Measurements from ENCODE around the gene TMEM18.

Gene TMEM18

DNA sequence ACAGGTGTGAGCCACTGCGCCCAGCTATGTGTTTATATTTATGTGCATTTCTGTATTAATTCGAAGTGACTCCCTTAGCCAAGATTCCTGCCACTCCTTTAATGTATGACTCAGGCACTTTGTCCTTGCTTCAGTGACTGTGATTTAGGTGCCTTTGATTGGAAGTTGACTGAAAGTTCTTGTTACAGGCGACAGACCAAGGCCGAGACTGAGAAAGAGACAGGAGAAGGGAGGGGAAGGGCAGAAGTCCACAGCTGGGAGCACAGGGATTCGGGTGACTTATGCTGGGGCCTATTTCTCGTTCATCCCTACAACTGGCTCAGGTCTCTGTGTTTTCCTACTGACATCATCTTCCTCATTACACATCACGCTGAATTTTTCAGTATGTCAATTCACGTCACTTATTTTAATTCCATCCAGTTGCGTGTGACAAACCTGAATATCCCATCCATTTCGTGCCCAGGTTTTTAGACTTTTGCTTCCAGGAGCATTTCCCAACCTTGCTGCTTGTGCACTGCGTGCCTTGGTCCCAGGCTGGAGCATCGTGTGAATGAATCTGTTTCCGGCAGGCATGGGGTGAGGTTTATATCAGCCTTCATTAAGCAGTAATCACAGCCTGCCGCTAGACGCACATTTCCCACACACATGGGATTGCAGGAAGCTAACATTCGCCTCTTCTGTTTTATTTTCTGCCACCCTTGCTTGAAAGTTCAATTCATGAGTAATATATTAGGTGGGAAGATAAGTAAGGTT lies 42.4 kb downstream of the TMEM18 start:
- no peak for DNase-seq (ENCODE audit: low read depth in 2 of 2)

DNA sequence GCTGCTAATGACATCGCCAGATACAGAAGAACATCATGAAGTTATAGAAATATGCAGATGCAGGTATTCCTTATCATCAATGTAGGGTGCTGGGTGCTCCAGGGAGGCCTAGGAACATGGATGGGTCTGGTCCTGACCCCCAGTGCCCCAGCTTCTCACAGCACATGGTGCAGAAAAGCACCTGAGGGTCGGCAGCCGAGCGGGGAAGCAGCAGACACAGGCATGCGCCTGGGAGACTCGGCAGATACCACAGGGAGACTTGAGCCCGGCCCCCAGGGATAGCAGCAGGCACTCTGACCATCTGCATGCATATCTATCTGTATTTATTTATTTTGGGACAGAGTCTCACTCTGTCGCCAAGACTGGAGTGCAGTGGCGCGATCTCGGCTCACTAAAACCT lies 43.2 kb downstream of the TMEM18 start:
- DNase-seq (ENCODE audit: low read depth in 2 of 2): no peak

DNA sequence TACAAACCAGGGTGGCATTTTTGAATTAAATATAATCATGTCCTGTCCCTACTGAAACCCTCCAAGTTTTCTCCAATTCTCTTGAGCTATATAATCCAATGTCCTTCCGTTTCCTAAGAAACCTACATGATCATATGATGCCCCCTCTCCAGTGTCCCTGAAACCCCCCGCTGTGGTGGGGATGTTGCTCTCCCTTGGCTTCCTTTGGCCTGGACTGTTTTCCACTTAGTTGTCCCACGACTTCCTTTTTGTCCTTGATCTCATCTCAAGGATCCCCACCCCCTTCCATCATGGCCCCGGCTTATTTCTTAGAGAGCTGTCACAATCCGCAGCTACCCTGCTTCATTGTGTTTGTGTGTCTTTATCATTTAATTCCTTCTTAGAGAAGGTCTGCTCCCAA lies 43.8 kb downstream of the TMEM18 start:
- DNase-seq (ENCODE audit: low read depth in 2 of 2): no peak

DNA sequence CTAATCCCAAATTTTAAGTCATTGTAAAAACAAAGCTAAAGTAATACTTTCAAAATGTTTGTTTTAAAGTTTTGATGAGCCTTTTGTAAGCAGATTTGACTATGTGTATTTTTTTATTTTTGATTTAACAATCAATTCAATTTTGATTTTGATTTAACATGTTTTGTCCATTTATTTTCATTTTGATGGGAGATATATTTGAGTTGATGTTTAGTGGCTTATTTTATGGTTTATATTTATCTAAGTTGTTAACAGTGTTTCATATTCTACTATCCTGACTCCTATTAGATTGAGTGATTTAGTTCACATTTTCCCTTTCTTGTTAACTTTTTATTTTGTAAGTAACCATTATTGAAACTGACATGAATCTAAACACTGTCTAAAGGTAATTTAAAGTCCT lies 44.7 kb downstream of the TMEM18 start:
- DNase-seq (ENCODE audit: low read depth in 2 of 2): no peak

DNA sequence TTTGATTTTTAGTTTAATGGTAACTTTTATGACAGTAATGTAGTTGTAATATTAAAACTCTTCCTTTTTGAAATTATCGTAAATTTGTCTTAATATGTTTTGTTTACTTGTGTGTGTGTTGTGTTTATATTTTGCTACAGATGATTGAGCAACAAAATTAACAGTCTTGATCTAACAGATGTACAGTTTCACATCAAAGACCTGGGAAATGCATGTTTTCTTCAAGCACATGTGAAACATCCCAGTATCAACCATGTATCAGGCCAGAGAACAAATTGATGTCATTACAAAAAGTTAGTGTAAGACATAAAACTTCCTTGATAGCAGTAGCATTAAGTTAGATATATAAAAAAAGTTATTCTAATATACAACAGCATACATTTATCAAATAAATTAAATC lies 45.5 kb downstream of the TMEM18 start:
- DNase-seq (ENCODE audit: low read depth in 2 of 2): no peak

DNA sequence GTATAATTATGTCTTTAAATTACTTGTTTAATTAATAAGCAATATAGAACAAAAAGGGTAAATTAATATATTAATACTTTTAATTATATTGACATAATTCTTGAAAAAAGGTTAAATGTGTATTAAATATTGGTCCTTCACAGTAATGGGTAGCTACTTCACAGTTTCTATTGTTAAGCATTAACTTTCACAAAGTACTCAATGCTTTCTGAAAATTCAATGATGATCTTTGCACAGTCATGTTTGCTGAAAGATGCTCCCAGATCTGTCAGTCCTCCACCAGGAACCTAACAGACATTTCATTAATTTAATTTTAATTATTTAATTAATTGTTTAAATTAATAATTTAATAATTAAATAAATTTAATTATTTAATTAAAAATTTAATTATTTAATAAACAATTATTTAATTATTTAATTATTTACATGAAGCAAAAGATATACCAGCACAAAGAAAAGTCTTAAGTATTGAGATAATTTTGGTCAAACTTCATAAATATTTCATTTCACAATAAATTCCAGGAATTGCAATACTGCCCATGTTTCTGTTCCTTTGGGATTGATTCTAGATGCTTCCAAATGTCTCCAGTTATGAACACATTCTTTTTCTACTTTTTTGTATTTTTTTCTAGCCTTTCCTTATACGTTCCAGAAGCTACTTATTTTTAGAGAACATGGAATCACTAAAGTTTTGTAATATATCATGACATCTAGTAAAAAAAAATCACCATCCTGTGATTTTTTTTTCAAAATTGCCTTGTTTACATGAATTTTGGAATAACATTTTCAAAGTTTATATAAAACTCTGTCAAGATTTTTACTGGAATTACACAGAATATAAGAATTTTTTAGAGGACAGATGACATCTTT lies 46.5 kb downstream of the TMEM18 start:
- no peak for DNase-seq (ENCODE audit: low read depth in 2 of 2)

DNA sequence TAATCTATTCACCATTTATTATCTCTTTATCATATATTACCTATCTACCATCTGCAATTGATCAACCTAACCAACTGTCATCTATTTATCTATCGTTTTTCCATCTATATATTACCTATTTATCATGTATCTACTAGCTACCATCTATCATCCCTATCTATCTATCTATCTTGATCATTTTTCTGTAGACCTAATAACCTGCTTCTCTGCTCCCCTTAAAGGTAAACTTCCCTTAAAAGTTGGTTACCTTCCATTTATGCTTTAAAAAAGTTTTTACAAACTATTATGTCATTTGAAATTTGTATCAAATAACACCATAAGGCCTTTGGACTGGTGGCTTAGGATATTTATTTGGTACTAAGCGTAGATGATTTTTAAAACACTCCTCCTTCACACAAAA lies 47.2 kb downstream of the TMEM18 start:
- DNase-seq (ENCODE audit: low read depth in 2 of 2): no peak

DNA sequence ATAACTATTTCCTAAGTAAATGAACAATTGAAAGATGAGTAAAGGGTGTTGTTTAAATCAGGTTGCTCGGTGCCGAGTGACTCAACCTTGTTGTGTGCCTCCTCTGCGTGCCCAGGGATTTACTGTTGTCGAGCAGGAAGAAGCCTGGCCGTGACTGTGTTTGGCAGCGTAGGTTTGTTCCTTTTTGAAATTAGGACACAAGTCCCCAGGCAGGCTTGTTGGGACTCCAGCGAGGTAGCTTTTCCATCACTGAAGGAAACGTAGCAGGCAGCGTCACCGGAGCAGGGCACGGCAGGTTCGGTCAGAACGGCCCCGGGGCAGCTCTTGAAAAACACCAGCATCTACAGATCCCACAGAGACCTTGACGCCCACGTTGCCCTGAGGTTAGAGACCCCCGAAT lies 48.6 kb downstream of the TMEM18 start:
- no peak for DNase-seq (ENCODE audit: low read depth in 2 of 2)

DNA sequence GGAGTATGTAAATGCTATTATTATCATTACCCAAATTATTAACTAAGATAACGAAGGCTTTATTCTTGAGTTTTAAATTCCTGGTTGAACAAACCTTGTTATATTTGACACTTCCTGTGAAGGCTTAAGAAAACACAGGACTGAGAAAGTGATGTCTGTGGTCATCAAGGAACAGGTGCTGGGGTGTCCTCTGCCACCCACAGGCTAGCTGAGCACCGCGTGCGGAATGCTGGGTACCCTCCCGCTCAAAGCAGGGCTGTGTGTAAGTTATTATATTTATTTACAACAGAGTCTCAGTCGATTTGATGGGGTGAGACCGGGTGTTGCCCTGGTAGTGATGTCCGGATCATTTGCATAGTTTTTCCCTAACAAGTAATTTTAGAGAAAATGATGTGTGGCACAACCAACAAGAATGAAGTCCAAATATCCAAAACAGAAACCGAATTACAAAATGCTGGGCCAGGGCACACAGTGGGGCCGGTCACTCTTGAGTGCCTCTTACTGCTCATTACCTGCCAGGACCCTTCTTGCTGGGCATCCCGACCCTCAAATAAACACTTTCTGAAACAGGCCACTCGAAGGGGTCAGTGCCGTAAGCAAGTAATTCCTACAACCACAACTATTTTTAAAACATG lies 49.2 kb downstream of the TMEM18 start:
- DNase-seq (ENCODE audit: low read depth in 2 of 2): no peak

DNA sequence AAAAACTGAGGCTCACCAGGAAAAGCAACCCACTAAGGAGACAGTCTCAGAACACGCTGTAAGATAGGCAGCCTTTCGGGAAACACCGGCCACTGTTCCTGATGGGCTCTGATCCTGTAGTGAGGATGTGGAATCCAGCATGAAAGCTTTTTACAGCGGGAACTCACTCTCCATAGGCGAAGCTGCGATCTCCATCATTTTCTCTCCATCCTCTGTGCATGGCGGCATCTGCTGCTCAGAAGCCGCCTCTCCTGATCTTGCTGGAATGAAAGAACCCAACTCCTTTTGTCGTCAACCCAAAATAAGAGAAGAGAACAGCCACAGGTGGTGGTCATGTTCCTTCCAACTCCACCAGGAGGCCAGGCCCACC lies 49.9 kb downstream of the TMEM18 start:
- DNase-seq (ENCODE audit: low read depth in 2 of 2): no peak

DNA sequence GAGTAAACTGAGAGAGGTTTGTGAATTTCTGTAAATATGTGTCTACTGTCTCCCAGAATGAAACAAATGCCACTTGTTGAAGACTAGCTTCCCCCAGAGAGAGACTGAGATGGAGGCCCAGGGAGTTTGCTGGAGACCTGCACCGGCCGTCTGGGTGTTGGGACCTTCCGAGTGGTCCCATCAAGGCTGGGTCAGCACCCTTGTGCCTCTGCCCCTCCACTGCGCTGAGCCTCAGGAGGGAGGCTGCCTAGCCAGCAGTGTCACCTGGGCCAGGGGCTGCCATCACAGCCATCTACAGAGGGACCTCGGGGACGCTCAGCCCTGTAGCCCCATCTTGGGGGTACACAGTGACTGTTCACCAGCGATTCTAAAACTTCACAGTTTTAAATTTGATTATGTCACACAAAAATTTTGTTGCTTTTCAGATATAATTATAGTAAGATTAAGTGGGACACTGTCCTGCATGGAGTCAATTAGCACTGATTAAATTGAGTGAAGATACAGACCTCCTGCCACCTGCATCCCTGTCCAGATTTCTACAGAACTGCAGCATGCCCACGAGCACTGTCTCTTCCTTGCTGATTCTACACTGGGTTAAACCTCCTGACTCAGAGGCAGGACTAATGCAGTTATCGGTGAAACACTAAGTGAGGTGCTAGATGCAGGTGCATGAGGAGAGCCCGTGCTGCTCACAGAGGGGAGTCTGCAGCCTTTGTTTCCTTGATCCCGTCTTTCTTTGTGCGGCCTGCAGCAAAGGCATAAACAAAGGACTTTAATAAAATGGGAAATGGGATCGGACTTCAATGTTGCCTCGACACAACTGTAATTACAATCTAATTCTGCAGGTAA lies 50.5 kb downstream of the TMEM18 start:
- no peak for DNase-seq (ENCODE audit: low read depth in 2 of 2)

DNA sequence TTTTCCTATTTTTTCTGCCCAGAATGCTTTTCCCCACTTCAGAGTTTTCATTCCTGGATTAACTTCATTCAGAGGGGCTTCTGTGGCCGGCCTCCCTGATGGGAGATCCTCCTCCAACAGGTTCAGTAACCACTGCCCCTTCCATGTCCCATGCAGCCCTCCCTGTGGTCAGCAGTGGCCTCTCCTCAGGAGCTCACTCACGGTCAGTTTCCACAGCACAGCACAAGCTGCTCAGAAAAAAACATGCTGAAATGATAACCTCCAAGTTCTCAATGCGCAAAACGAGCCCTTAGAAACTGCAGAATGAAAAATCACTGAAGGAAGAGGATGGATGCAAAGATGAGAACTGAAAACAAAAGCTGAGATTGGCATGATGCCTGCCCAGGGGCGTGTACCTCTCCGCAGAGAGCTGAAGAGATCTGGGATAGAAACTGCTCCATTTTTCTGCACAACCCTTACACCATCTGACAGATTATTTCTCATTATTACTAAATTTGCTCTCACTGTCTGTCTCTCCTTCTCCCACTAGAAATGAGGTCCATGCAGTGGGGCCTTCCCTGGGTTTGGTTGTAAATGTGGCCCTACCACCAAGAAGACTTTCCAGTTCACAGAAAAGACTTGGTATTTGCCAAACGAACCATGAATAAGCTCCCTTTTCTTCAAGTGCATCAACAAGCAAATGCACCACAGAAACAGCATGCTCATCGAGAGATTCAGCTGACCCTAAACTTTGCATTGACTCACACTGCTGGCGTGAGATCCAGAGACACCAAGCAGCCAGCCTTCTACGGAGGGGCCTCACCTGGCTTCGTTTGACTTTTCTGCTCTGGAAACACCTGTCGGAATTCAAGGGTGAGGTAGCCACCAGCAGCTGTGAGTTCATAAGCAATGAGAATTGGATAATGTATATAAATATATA lies 51.5 kb downstream of the TMEM18 start:
- no peak for DNase-seq (ENCODE audit: low read depth in 2 of 2)

DNA sequence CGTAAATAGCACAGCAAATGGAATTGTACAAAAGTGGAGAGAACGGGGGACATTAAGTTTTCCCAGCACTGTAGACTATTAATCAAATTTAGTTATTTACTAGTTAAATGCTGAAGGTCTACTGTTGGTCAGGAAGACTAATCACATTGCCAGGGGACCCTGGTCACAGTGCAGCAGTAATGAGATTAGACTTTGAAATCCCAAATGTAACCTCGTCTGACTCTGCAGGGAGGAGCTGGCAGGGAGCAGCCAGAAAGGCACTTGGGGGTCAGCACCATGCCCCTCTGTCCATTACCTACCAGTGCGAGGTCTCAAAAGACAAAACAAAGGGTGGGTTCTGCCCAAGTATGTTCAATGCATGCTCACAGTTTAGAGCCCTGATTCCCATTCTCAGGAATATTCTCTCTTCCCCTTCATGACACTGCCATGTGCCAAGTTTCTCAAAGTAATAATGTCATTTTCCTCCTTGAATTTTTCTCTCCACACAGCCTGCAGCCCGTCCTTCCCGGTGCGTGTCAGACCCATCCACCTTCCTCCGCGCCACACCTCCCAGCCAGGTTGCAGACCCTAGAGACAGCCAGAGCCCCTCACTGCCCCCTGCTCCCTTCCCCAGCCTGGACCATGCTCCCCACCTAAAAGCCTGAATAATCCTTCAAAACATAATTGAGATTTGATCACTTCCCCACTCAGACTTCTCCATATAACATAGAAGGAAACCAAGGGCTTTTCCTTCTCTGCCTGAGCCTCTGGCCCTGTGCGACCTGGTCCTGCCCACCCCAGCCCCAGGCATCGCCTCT lies 52.5 kb downstream of the TMEM18 start:
- DNase-seq (ENCODE audit: low read depth in 2 of 2): no peak

DNA sequence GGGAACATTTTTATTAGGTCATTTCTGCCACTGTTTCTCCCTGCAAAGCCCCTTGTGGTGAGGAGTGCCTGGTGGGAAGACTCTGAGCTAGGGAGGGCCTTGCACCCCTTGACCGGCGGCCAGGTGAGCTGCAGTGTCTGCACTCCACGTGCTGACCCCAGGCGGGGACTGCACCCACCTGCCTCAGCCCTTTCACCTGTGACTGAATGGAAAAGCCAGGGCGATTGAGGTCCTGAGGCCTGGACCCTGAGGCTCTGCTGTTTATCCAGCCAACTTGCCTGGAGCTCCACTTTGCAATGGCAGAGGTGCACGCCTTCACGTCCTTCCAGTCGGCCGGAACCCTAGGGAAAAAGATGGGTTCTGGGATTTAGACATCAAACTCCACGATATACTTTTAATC lies 53.1 kb downstream of the TMEM18 start:
- no peak for DNase-seq (ENCODE audit: low read depth in 2 of 2)

DNA sequence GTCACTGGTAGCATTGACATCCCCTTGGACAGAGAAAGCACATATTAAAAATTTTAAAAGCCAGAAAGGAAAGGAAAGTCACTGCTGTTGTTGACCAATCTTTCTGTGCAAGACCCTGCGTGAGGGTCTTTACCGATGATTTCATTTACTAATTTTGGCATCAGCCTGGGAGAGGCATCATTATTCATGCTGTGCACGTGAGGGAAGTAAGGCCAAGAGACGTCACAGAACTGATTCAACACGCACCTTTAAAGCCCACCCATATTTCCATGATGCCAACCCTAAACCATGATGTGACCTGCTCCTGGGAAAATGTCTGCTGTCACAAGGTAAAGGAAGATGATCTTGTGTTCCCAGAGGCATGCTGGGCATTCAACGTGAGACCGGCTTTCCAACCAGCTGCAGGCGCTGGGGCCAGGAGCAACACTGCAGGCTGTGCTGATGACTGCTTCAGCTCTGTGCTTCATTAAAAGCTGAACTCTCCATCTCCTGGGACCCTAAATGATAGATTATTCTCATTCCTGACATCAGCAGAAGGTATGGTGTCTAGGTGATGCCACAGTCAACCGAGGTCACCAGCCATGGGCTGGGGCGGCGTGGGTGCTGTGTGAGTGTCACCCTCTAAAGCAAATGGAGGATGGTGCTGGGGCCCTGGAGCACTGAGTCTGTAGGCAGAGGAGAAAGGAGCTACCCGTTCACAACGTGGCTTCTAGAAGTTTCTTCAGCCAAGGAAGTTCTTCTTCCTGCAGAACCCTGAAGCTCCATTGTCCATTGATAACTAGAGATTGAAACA lies 53.9 kb downstream of the TMEM18 start:
- DNase-seq (ENCODE audit: low read depth in 2 of 2): no peak

DNA sequence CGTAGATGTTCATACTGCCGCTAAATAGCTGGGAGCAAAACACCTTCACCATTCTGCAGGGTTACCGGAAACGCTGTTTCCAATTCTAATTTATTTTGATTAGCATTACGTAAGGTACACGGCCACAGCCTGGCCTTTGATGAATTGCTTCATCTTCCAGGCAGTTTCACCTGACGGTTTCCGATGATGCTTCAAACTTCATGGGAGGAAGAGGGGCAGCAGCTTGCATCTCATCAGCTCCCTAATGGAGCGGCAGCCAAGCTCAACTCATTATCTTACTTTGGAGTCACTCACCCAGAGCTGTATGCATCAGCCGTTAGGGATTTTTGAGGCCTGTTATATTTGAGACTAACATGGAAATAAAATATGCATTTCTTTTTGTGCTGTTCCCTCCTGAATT lies 54.8 kb downstream of the TMEM18 start:
- no peak for DNase-seq (ENCODE audit: low read depth in 2 of 2)

DNA sequence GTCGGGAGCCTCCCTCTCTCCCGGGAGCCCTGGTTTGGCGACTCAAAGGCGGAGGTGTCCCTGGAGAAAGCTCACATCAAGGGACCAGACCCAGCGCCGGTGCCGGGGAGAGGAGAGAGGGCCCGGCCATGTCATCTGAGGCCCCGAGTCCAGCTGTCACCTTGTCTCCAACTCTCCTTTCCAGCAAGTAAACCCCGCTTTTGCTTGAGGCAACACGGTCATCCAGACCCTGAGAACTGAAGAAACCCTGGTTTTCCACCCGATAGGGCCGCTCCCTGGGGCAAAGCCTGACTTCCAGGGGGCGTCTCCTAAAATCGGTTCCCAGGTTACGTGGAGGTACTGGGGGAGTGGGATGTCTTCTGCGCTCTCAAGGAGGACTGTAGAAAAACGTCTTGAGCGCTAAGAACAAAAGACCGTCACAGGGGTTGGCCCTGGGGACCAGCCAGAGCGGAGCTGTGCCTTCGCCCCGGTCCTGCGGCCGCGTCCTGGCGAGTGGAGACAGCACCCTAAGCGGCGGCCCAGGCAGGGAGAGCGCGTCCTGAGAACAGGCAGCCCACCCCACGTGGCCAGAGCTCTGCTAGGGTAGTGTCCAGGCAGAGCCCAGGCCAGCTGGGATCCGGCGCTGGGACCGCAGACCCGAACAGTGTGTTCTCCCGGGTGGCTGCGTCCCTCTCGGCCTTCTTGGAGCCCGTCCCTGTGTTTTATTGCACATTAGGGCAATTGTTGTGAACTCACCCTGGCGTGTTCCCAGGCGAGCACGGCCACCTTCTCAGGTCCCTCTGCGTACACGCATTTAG lies 55.7 kb downstream of the TMEM18 start:
- DNase-seq (ENCODE audit: low read depth in 2 of 2): no peak
